Endothelial cell of umbilical vein (primary cell): Measurements from ENCODE around the gene ZNF581. TPM values are rescaled to one million over a fixed set of nuclear protein-coding genes. Genes with fewer than 3 reads are reported as not detected.

Experiments
- BruUV-seq: library from RNA; stranded (reverse); fragments of 400-500 nt; replicated peaks from 2 replicates; lab custom pipeline; 2021; lab: Mats Ljungman, UMichigan
- CTCF ChIA-PET: fragments of 300-600, 350-600 bp; sonication (Branson Sonifier 250); formaldehyde crosslinking; loops from one replicate; lab custom pipeline; 2021; ENCODE audit warnings: antibody characterized with exemption, inconsistent platforms; lab: Charles Lee
- POLR2A ChIA-PET: fragments of 300-600, 350-600 bp; sonication (Branson Sonifier 250); formaldehyde crosslinking; loops from one replicate; lab custom pipeline; 2021; ENCODE audit warnings: antibody characterized with exemption, inconsistent platforms; lab: Charles Lee
- DNase-seq: peaks from one replicate; pipeline ENCODE4 v3.0.0-alpha.2; 2011; ENCODE audit warnings: low read depth, low spot score
- FAIRE-seq: peaks from 2 replicates; lab custom pipeline; 2011; peaks lifted over from hg19 to GRCh38; lab: Jason Lieb, UNC
- H2AFZ ChIP-seq: 2 replicates; pipeline ENCODE4 v1.6.0; 2012; ENCODE audit warnings: low read depth, low read length, control low read depth, inconsistent platforms
- H3K27ac ChIP-seq: 2 replicates; pipeline ENCODE4 v1.5.1; 2011; ENCODE audit warnings: low read depth, mild to moderate bottlenecking, control low read depth, low read length, moderate library complexity; ENCODE audit not compliant: insufficient read depth
- H3K27me3 ChIP-seq, 2 experiments: 2 replicates each; pipeline versions ENCODE4 v1.6.0 to v1.6.1; 2011; ENCODE audit warnings: low read length in 2 of 2, mixed read lengths in 1 of 2; ENCODE audit not compliant: control insufficient read depth in 2 of 2, insufficient read depth in 2 of 2
- H3K36me3 ChIP-seq, 2 experiments: 2 replicates in 1 of 2; 3 replicates in 1 of 2; pipeline ENCODE4 v1.5.1; 2011; ENCODE audit warnings: low read length in 2 of 2, mild to moderate bottlenecking in 1 of 2, moderate library complexity in 1 of 2; ENCODE audit not compliant: control insufficient read depth in 2 of 2, insufficient read depth in 2 of 2; ENCODE audit errors: extremely low read depth in 1 of 2
- H3K4me1 ChIP-seq: 3 replicates; pipeline ENCODE4 v1.5.1; 2011; ENCODE audit warnings: mild to moderate bottlenecking, low read length; ENCODE audit not compliant: control insufficient read depth, insufficient read depth; ENCODE audit errors: extremely low read depth
- H3K4me2 ChIP-seq: 2 replicates; pipeline ENCODE4 v1.6.1; 2011; ENCODE audit warnings: low read length, control low read depth, mixed read lengths; ENCODE audit not compliant: insufficient read depth
- H3K4me3 ChIP-seq, 3 experiments: fragments of 200-600 bp in 1 of 3; sonication (generic), shearing (Covaris generic) in 1 of 3; replicated peaks in 1 of 3; 2 replicates each; pipeline ENCODE4 v1.5.1; 2011 to 2016; ENCODE audit warnings: control low read depth in 3 of 3, low read length in 3 of 3, mild to moderate bottlenecking in 2 of 3, inconsistent platforms in 1 of 3, low read depth in 1 of 3, moderate library complexity in 1 of 3; ENCODE audit not compliant: insufficient read depth in 1 of 3
- H3K79me2 ChIP-seq: 2 replicates; pipeline ENCODE4 v1.6.0; 2012; ENCODE audit warnings: low read length, inconsistent platforms; ENCODE audit not compliant: control insufficient read depth, insufficient read depth
- H3K9ac ChIP-seq: replicated peaks from 2 replicates; pipeline ENCODE3; 2011; ENCODE audit warnings: low read length, control low read depth; ENCODE audit not compliant: insufficient read depth; ENCODE audit errors: extremely low read depth
- H3K9me1 ChIP-seq: replicated peaks from 3 replicates; pipeline ENCODE4 v1.6.0; 2011; ENCODE audit warnings: mild to moderate bottlenecking, low read length; ENCODE audit not compliant: control insufficient read depth, insufficient read depth; ENCODE audit errors: extremely low read depth
- H3K9me3 ChIP-seq: replicated peaks from 2 replicates; pipeline ENCODE4 v1.5.1; 2012; ENCODE audit warnings: low read length, inconsistent platforms; ENCODE audit not compliant: control insufficient read depth, insufficient read depth
- H4K20me1 ChIP-seq: replicated peaks from 2 replicates; pipeline ENCODE3; 2011; ENCODE audit warnings: mild to moderate bottlenecking, low read length; ENCODE audit not compliant: control insufficient read depth, insufficient read depth; ENCODE audit errors: extremely low read depth
- EZH2 ChIP-seq: IDR thresholded peaks from 2 replicates; pipeline ENCODE4 v1.6.1; 2012; ENCODE audit warnings: borderline replicate concordance, low read depth, mild to moderate bottlenecking, moderate library complexity, low read length, inconsistent platforms; ENCODE audit not compliant: severe bottlenecking
- FOS ChIP-seq: IDR thresholded peaks from 2 replicates; pipeline ENCODE4 v1.6.1; 2011; ENCODE audit warnings: mild to moderate bottlenecking, low read length, moderate library complexity, borderline replicate concordance; ENCODE audit not compliant: insufficient read depth
- GATA2 ChIP-seq: IDR thresholded peaks from 2 replicates; pipeline ENCODE4 v1.7.0; 2011; ENCODE audit warnings: low read depth, mild to moderate bottlenecking, moderate library complexity, mixed read lengths, low read length; ENCODE audit not compliant: insufficient read length, insufficient read depth
- JUN ChIP-seq: IDR thresholded peaks from 2 replicates; pipeline ENCODE4 v1.6.1; 2011; ENCODE audit warnings: borderline replicate concordance, low read depth; ENCODE audit not compliant: insufficient read length, insufficient read depth
- MYC ChIP-seq: IDR thresholded peaks from one replicate; pipeline ENCODE4 v1.6.1; 2011; ENCODE audit warnings: mild to moderate bottlenecking, low read depth, low read length
- POLR2A ChIP-seq: IDR thresholded peaks from 2 replicates; pipeline ENCODE4 v1.6.1; 2012; ENCODE audit warnings: low read depth, mild to moderate bottlenecking, control low read depth, low read length
- POLR2AphosphoS5 ChIP-seq: IDR thresholded peaks from 2 replicates; pipeline ENCODE4 v1.6.1; 2012; ENCODE audit warnings: low read depth, mild to moderate bottlenecking, control low read depth, low read length, moderate library complexity; ENCODE audit not compliant: insufficient read depth
- dilution Hi-C: fragments of 300-500 bp; cut with MboI; formaldehyde crosslinking; loops from one replicate; pipeline ENCODE4 v1.15.0; 2019; ENCODE audit warnings: low sequenced_read_pairs; ENCODE audit not compliant: extremely low pct_ligation_motif_present
- intact Hi-C: fragments of 100-400 bp; cut with micrococcal nuclease; formaldehyde crosslinking; loops from one replicate; pipeline ENCODE4 v1.10.0; 2022
- polyA plus RNA-seq, 4 experiments: library from polyadenylated mRNA; depleted of rRNA in 3 of 4; stranded (reverse) in 3 of 4; unstranded in 1 of 4; fragments of >200 nt; gene quantifications; 2 replicates each; pipeline versions ENCODE4 v1.2.1 to v1.2.3, GENCODE V29; 2011 to 2012; ENCODE audit warnings: missing spikeins in 1 of 4
- total RNA-seq: library from RNA; stranded (reverse); gene quantifications from 2 replicates; pipeline ENCODE4 v1.2.3, GENCODE V29; 2021
- TF ChIP-seq, protein P1 (sequence below), 2 donors: IDR thresholded peaks; 1 replicate in 1 of 2; 2 replicates in 1 of 2; pipeline ENCODE4 v1.5.1; 2011; ENCODE audit warnings: low read length in 2 of 2, mild to moderate bottlenecking in 2 of 2, moderate library complexity in 2 of 2, control low read depth in 1 of 2, inconsistent platforms in 1 of 2, low read depth in 1 of 2; ENCODE audit not compliant: insufficient read depth in 1 of 2; ENCODE audit errors: extremely low read depth in 1 of 2
- TF ChIP-seq, protein P2 (sequence below): IDR thresholded peaks from 2 replicates; pipeline ENCODE4 v1.6.1; 2011; ENCODE audit not compliant: insufficient read depth, insufficient read length

The ZNF581 gene
- total and polyA plus RNA-seq, 2 donors (not counting 3 experiments of a cell fraction or from before 2014, with no cell fraction given), result 31.4 to 32.3 TPM

DNA sequence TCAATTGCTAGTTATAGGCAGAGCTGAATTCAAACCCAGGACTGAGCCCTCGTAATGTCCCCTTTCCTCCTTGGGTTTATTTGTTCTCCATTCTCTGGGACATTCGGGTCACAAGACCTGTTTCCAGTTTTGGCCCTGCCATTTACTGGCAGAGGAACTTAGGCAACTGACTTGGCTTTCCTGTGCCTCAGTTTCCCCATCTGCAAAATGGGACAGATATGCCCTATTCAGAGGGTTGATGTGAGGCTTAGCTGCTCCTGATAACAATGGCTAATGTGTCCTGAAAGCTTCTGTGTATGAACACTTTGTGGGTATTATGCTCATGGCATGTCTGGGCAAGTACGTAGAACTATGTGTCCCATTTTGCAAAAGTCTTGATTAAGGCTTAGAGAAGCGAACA lies 42.4 kb upstream of the ZNF581 start:
- TF ChIP-seq EZH2, result no peak
- TF ChIP-seq, protein P1, sequence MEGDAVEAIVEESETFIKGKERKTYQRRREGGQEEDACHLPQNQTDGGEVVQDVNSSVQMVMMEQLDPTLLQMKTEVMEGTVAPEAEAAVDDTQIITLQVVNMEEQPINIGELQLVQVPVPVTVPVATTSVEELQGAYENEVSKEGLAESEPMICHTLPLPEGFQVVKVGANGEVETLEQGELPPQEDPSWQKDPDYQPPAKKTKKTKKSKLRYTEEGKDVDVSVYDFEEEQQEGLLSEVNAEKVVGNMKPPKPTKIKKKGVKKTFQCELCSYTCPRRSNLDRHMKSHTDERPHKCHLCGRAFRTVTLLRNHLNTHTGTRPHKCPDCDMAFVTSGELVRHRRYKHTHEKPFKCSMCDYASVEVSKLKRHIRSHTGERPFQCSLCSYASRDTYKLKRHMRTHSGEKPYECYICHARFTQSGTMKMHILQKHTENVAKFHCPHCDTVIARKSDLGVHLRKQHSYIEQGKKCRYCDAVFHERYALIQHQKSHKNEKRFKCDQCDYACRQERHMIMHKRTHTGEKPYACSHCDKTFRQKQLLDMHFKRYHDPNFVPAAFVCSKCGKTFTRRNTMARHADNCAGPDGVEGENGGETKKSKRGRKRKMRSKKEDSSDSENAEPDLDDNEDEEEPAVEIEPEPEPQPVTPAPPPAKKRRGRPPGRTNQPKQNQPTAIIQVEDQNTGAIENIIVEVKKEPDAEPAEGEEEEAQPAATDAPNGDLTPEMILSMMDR (IDR thresholded peaks at IDR 0.05; ENCODE audit: extremely low read depth in 1 of 2, insufficient read depth in 1 of 2, low read depth in 1 of 2, low read length in 2 of 2), result no peak
- TF ChIP-seq POLR2AphosphoS5, result no peak
- no peak for TF ChIP-seq POLR2A
- TF ChIP-seq FOS, result no peak
- TF ChIP-seq, protein P2, sequence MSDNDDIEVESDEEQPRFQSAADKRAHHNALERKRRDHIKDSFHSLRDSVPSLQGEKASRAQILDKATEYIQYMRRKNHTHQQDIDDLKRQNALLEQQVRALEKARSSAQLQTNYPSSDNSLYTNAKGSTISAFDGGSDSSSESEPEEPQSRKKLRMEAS, result no peak
- TF ChIP-seq GATA2, result no peak
- no peak for TF ChIP-seq JUN
- no peak for TF ChIP-seq MYC
- DNase-seq, result no peak
- Histone ChIP-seq H4K20me1 (no peaks in the 10 kb centered on the region), H3K36me3 (peaks cover 0 to 8% of the 10 kb centered on the region in 2 experiments), H3K9ac (peak overlapping the region; percentile 97), H3K9me3 (no peaks in the 10 kb centered on the region), H3K27ac (no peak overlapping the region), H3K9me1 (no peaks in the 10 kb centered on the region), H3K27me3 (no peaks in the 10 kb centered on the region), H3K4me3 (peak overlapping the region; percentile 42 to 92 (median 60)), H3K79me2 (peaks cover 2% of the 10 kb centered on the region), H2AFZ (no peak overlapping the region), H3K4me1 (peaks cover 13% of the 10 kb centered on the region), H3K4me2 (peak overlapping the region; percentile 81)
- intact Hi-C loops, result loop anchor here (10.0 kb wide), 2 partner anchors 216 to 346 kb away; partner anchors contain the start of genes PPP6R1, RPL28 and TMEM238
- ChIA-PET POLR2A (no interaction called here), CTCF (interaction anchor here (0.6 to 1.2 kb wide), 2 partner anchors 53 to 97 kb away, joined by 3 read pairs; no protein-coding TSS in a partner anchor)
- no peak for FAIRE-seq
- BruUV-seq, result no TSS peak
- dilution Hi-C loops, result loop anchor here (10.0 kb wide), 1 partner anchor 86 kb away; no protein-coding TSS in a partner anchor
